ENCODE measurements around the gene EYS.

The EYS gene

DNA sequence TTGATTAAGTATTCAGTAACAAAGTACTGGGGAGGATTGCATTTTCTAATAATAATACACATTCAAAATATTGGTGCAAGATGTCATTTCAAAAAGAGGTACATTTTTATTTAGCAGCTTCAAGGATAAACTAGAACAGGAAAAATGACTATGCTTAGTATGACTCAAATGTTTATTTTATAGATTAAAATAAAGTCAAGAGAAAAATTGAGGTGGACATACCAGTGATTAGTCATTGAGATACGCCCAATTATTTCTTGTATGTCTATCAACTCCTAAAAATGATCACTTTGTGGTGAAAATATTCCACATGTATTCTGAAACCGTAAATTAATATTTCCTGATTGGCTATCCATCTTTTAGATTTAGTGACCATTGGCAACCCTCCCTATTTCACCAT, 1974.7 kb downstream of the EYS start:
- Histone ChIP-seq H3K79me2 (ENCODE audit: low read length) (no peaks in the 10 kb centered on the region), H3K9me2 (replicated peaks; ENCODE audit: insufficient read depth, low read length) (no peaks in the 10 kb centered on the region), H3K36me3 (replicated peaks; ENCODE audit: insufficient read depth, low read length) (no peaks in the 10 kb centered on the region), H3F3A (ENCODE audit: insufficient read depth, low read length) (no peaks in the 10 kb centered on the region), H3K4me1 (ENCODE audit: low read length) (no peaks in the 10 kb centered on the region), H2AFZ (ENCODE audit: low read length) (no peak overlapping the region), H3K27me3 (replicated peaks; ENCODE audit: insufficient read depth, low read length) (no peaks in the 10 kb centered on the region), H3K4me3 (ENCODE audit: low read length) (no peak overlapping the region), H3K9me3 (replicated peaks; ENCODE audit: insufficient read depth, low read length) (no peaks in the 10 kb centered on the region), H3K4me2 (ENCODE audit: low read depth, low read length) (no peak overlapping the region), H3K27ac (ENCODE audit: low read length) (no peak overlapping the region), H3K9ac (ENCODE audit: low read length) (no peak overlapping the region), H4K20me1 (ENCODE audit: insufficient read depth, low read length) (no peaks in the 10 kb centered on the region)
- no peak for DNase-seq
- TF ChIP-seq EZH2phosphoT487 (IDR thresholded peaks at IDR 0.05; ENCODE audit: low read length), result no peak
- no peak for TF ChIP-seq EZH2 (optimal IDR thresholded peaks at IDR 0.05; ENCODE audit: low read depth, low read length)
- TF ChIP-seq, protein P1, sequence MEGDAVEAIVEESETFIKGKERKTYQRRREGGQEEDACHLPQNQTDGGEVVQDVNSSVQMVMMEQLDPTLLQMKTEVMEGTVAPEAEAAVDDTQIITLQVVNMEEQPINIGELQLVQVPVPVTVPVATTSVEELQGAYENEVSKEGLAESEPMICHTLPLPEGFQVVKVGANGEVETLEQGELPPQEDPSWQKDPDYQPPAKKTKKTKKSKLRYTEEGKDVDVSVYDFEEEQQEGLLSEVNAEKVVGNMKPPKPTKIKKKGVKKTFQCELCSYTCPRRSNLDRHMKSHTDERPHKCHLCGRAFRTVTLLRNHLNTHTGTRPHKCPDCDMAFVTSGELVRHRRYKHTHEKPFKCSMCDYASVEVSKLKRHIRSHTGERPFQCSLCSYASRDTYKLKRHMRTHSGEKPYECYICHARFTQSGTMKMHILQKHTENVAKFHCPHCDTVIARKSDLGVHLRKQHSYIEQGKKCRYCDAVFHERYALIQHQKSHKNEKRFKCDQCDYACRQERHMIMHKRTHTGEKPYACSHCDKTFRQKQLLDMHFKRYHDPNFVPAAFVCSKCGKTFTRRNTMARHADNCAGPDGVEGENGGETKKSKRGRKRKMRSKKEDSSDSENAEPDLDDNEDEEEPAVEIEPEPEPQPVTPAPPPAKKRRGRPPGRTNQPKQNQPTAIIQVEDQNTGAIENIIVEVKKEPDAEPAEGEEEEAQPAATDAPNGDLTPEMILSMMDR (IDR thresholded peaks at IDR 0.05; ENCODE audit: low read length), result no peak

DNA sequence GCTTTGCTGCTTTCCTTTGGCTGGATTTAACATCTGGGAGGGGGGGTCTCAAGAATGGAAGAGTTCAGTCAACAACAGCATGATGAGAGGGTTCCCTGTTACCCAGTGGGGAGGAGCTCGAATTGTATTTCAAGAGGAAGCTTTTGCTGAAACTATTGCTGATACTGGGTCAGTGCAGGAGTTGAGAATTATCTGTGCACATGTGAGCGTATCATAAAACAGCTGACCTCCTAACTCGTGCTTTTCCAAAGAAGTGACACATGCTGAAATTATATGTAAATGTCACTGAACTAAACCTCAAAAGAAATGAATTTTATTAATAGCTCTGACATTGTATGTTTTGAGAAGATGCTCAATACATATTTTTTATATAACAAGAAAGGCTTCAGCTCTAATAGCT, 1975.1 kb downstream of the EYS start:
- Histone ChIP-seq H2AFZ (ENCODE audit: low read length) (no peak overlapping the region), H3K27ac (ENCODE audit: low read length) (no peak overlapping the region), H3F3A (ENCODE audit: insufficient read depth, low read length) (no peaks in the 10 kb centered on the region), H3K9me2 (replicated peaks; ENCODE audit: insufficient read depth, low read length) (no peaks in the 10 kb centered on the region), H4K20me1 (ENCODE audit: insufficient read depth, low read length) (no peaks in the 10 kb centered on the region), H3K36me3 (replicated peaks; ENCODE audit: insufficient read depth, low read length) (no peaks in the 10 kb centered on the region), H3K4me3 (ENCODE audit: low read length) (no peak overlapping the region), H3K27me3 (replicated peaks; ENCODE audit: insufficient read depth, low read length) (no peaks in the 10 kb centered on the region), H3K4me2 (ENCODE audit: low read depth, low read length) (no peak overlapping the region), H3K79me2 (ENCODE audit: low read length) (no peaks in the 10 kb centered on the region), H3K9me3 (replicated peaks; ENCODE audit: insufficient read depth, low read length) (no peaks in the 10 kb centered on the region), H3K9ac (ENCODE audit: low read length) (no peak overlapping the region), H3K4me1 (ENCODE audit: low read length) (no peaks in the 10 kb centered on the region)
- TF ChIP-seq, protein P1 (IDR thresholded peaks at IDR 0.05; ENCODE audit: low read length), result no peak
- TF ChIP-seq EZH2 (optimal IDR thresholded peaks at IDR 0.05; ENCODE audit: low read depth, low read length) (no peak), EZH2phosphoT487 (IDR thresholded peaks at IDR 0.05; ENCODE audit: low read length) (no peak)
- DNase-seq, result no peak

DNA sequence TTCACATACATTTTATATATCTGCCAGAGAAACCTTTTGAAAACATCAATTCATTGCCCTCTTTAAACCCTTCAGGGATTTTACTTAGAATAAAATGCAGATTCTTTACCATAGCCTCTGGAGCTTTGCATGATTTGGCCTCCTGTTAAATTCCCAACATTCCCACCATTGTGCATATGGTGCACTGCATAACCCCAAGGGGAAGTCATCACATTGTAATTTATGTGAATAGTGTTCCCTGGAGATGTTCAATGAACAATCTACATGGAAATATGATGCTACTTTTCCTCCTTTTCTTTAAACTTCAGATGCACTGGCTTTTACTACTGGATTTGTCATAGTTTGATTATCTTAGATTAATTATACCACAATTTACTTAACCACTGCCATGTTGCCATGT, 1976.7 kb downstream of the EYS start:
- Histone ChIP-seq H3F3A (ENCODE audit: insufficient read depth, low read length) (no peaks in the 10 kb centered on the region), H3K79me2 (ENCODE audit: low read length) (no peaks in the 10 kb centered on the region), H3K4me3 (ENCODE audit: low read length) (no peak overlapping the region), H3K9me2 (replicated peaks; ENCODE audit: insufficient read depth, low read length) (no peaks in the 10 kb centered on the region), H3K36me3 (replicated peaks; ENCODE audit: insufficient read depth, low read length) (no peaks in the 10 kb centered on the region), H3K27ac (ENCODE audit: low read length) (no peak overlapping the region), H3K4me2 (ENCODE audit: low read depth, low read length) (no peak overlapping the region), H3K4me1 (ENCODE audit: low read length) (no peaks in the 10 kb centered on the region), H3K9me3 (replicated peaks; ENCODE audit: insufficient read depth, low read length) (no peaks in the 10 kb centered on the region), H3K9ac (ENCODE audit: low read length) (no peak overlapping the region), H3K27me3 (replicated peaks; ENCODE audit: insufficient read depth, low read length) (no peaks in the 10 kb centered on the region), H4K20me1 (ENCODE audit: insufficient read depth, low read length) (no peaks in the 10 kb centered on the region), H2AFZ (ENCODE audit: low read length) (no peak overlapping the region)
- DNase-seq, result no peak
- TF ChIP-seq, protein P1 (IDR thresholded peaks at IDR 0.05; ENCODE audit: low read length), result no peak
- TF ChIP-seq EZH2phosphoT487 (IDR thresholded peaks at IDR 0.05; ENCODE audit: low read length) (no peak), EZH2 (optimal IDR thresholded peaks at IDR 0.05; ENCODE audit: low read depth, low read length) (no peak)

All from MM.1S (cell line).